COLO668 (cell line): ENCODE results near the gene DGKG.

Source experiments
- DNase-seq: peaks from one replicate; lab custom pipeline; 2025; ENCODE audit not compliant: unreplicated experiment; lab: John Stamatoyannopoulos, UW

DGKG gene

DNA sequence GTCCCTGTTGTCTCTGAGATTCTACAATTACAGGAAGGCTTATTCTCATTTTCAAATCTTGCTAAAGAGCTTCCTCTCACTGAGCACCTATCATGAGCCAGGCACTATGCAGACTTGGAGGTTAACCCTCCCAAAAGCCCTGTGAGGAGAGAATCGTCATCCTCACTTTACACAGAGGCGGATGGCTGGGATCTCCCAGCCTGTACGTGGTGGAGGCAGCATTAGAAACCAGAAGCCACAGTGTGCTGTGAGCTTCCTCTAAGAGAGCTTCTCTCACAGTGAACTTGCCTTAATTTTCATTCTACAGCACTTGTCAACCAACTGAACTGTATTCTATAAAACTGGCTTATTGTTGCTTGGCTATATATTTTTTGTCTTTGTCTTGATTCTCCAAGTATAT, 6.1 kb upstream of the DGKG start:
- no peak for DNase-seq

DNA sequence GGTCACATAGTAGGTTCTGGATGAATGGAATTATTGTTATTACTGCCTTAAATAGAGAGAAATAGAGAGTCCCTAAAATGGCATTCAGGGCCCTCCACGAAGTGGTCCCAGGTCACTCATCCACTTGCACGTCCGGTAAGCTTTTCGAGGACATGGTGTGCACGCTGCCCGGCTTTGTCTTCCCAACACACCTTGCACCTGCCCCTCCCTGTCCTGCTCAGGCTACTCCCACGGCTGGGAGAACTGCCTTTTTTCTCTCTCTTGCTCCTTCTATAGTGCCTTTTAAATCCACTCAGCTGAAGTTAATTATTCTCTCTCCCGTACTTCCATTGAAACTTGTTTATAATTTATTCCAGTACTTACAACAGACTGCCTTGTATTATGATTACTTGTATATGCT, 5.6 kb upstream of the DGKG start:
- no peak for DNase-seq

- DNase-seq = no peak
Measured at GRCh38 chr3:186366206-186366605, 4.2 kb upstream of the DGKG start.

DNA sequence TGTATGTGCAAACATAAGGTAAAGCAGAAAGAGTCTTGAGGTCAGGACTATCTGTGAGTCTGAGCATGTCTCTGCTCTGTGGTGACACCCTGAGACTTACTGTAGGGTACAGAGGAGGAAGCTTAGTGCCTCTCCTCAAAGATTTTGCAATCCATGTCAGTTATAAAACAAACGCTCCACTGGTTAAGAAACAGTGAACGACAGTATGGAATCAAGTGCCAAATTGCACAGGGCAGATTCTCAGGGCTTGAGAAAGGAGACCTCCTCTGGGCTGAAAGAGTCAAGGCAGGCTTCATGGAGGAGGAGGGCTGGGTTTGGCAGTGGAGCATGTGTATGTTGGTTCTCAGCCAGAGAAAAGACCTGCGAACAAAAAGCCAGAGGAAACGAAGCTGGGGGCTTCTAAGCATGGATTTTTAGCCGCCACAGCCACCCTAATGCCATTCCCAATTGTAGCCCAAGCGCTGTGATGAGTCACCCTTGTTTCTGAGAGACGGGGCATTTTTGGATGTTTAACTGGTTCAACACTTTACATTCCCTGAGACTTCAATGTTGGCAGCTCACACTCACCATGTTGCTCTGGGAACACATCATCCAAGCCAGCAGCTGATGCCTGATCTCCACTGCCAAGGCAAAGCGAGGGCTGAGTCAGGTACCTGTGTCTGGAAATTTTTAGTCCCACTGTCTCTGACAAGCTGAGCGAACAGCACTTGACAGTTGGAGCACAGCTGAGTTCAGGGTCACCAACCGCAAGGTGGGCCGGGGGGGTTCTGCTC, 3.4 kb upstream of the DGKG start:
- no peak for DNase-seq

DNA sequence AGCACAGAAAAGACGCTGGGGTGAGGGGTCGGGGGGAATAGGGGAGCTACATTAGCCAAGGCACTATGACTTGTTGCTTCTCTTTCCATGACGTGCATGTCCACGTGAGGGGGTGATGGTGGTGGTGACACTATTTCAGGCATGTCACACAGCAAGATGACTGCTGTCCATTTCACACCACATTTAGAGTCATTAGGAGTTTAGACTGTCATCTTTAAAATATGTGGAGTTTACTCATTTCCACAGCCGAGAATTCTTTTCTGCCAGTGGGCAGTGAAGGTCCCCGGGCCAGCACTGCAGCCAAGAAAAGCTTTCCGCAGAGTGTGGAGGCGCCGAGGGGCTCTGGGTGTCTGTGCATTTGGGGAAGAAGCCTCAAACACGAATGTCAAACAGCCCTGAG, 954 bp upstream of the DGKG start:
- DNase-seq = no peak

DNA sequence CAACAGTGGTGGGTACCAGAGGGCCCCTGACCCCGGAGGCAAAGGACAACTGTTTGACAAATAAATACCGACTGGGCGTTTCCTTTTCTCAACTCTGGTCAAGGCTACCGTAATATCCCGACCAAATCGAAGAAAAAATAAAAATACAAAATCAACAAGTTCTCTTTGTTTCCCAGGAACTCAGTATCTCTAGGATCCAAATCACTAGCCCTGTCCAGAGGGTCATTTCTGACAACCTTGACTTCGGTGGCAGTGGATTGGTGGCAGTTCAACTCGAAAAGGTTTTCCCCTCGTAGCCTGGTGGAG, 456 bp upstream of the DGKG start:
- no peak for DNase-seq

- no peak for DNase-seq
Measured at GRCh38 chr3:186361246-186361761, 730 bp downstream of the DGKG start.

- DNase-seq = peak; percentile 12
Measured at GRCh38 chr3:186360779-186361178, 1.3 kb downstream of the DGKG start.

DNA sequence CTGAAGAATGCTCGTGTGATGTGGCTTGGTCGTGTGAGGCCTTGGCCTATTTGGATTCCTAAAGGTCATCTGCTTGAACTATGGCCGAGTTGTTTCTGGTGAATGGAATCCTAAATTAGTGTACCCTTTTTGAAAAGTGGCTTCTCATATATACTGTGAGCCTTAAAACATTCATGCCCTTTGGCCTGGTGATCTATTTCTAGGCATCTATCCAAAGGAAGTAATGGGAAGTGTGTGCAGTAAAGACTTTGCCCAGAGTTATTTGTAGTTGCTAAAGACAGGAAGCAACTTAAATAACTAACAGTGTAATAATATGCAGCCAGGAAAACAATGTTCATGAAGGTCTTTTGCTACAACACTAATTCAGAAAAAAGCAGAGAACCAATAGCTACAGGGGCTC, 3.0 kb downstream of the DGKG start:
- DNase-seq = no peak

GRCh38 chr3:186356152-186356551, 5.9 kb downstream of the DGKG start:
- DNase-seq = no peak

DNA sequence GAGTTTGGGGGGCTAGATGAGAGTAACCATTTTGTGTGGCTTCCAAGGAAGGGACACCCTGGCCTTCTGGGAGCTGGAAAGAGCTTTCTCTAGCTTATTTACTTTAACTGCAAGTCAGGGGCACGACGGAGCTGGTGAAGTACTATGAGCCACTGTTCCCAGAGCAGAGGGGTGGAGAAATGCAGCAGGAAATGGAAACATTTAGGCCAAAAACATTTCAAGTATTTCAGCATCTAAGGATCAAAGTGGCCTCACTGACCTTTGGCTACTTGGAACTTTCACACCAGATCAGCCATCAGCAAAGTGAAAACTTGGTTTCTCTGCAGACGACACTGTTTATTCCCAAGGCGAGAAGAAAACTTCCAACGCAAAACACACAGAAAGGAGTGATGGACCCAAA, 7.9 kb downstream of the DGKG start:
- DNase-seq = no peak

GRCh38 chr3:186352369-186352768, 9.7 kb downstream of the DGKG start:
- DNase-seq = no peak

- no peak for DNase-seq
Measured at GRCh38 chr3:186342197-186342596, 19.8 kb downstream of the DGKG start.

GRCh38 chr3:186340204-186340603, 21.8 kb downstream of the DGKG start:
- no peak for DNase-seq

GRCh38 chr3:186339180-186339918, 22.7 kb downstream of the DGKG start:
- DNase-seq = no peak

DNA sequence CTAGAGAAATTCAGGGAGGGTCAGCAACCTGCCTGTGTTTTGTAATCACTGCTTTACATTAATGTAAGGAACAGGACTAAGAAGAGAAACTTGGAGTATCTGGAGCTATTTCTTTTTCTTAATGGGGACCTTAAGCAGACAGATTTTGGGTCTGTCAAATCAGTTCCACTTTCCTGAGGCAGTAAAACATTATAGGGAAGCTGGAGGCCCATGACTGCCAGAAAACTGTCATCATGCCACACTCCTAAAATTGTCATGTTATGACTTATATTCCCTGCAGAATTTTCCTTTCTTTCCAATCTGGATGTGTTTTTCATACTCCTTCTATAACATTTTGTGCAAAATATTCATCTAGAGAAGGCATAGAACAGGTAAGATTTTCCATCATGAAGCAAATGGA, 28.8 kb downstream of the DGKG start:
- no peak for DNase-seq

DNA sequence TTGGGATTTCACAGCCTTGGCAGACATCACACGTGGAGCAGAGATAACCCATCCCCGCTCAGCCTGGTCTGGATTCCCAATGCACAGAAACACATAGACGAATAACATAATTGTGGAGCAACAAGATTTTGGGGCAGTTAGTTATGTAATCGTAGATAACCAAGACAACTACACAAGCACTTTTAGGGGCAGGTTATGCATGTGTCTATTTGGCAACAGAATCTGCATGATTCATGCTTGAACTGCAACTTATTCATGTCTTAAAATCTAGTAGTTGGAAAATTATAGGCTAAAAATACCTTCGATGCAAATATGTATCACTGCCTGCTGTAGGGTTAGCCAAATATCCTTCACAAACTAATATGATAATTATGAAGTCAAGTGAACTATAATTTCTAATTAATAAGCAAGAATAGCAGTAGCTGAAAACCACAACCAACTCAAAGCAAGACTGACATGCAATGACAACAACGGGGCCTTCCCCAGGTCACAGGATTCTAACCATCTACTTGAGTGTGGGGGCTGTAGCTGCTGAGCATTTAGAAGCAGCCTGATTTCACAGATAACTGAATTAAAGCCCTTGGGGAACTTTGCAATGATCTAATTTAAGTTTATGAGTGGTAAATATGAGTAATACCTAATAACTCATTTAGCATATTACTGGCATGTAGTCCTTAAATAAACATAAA, 31.1 kb downstream of the DGKG start:
- no peak for DNase-seq

- DNase-seq = no peak
Measured at GRCh38 chr3:186329589-186329988, 32.4 kb downstream of the DGKG start.

- no peak for DNase-seq
Measured at GRCh38 chr3:186327912-186328487, 34.0 kb downstream of the DGKG start.

- no peak for DNase-seq
Measured at GRCh38 chr3:186322761-186323160, 39.3 kb downstream of the DGKG start.

- no peak for DNase-seq
Measured at GRCh38 chr3:186321746-186322145, 40.3 kb downstream of the DGKG start.
